D721Med (cell line): ENCODE measurements around the gene PSMF1.

Experiments used
- DNase-seq: peaks from one replicate; pipeline ENCODE4 v3.0.0; 2011; ENCODE audit warnings: low spot score; ENCODE audit not compliant: insufficient read length
- FAIRE-seq: peaks from 2 replicates; lab custom pipeline; 2011; peaks lifted over from hg19 to GRCh38; lab: Jason Lieb, UNC
- TF ChIP-seq, protein P1 (sequence below): IDR thresholded peaks from 2 replicates; pipeline ENCODE4 v1.5.1; 2012; ENCODE audit warnings: mild to moderate bottlenecking, control low read depth; ENCODE audit not compliant: insufficient read depth; ENCODE audit errors: missing control alignments

Gene PSMF1

GRCh38 chr20:1130058-1130694, 11.8 kb downstream of the PSMF1 start:
- FAIRE-seq (no peak), DNase-seq (no peak)
- TF ChIP-seq, protein P1, sequence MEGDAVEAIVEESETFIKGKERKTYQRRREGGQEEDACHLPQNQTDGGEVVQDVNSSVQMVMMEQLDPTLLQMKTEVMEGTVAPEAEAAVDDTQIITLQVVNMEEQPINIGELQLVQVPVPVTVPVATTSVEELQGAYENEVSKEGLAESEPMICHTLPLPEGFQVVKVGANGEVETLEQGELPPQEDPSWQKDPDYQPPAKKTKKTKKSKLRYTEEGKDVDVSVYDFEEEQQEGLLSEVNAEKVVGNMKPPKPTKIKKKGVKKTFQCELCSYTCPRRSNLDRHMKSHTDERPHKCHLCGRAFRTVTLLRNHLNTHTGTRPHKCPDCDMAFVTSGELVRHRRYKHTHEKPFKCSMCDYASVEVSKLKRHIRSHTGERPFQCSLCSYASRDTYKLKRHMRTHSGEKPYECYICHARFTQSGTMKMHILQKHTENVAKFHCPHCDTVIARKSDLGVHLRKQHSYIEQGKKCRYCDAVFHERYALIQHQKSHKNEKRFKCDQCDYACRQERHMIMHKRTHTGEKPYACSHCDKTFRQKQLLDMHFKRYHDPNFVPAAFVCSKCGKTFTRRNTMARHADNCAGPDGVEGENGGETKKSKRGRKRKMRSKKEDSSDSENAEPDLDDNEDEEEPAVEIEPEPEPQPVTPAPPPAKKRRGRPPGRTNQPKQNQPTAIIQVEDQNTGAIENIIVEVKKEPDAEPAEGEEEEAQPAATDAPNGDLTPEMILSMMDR, result no peak

GRCh38 chr20:1130847-1131246, 12.4 kb downstream of the PSMF1 start:
- TF ChIP-seq, protein P1, result no peak
- DNase-seq (no peak), FAIRE-seq (no peak)

GRCh38 chr20:1131354-1131753, 13.0 kb downstream of the PSMF1 start:
- no peak for DNase-seq
- no peak for FAIRE-seq
- TF ChIP-seq, protein P1, result no peak

DNA sequence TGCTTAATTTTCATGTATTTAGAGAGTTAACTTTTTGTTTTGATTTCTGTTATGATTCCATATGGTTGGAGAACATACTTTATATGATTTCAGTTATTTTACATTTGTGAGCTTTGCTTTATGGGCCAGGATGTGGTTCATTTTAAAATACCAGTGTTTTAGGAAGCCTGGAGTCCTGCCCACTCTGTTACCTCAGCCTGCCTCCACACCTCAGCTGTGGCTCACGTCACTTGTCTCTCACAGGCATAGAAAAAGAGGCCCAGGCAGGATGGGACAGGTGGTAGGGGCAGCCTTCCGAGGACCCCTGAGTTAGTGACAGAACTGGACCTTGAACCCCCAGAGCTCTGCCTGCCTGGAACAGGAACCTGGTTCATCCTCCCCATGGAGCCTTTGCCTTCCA, 16.0 kb downstream of the PSMF1 start:
- FAIRE-seq (no peak), DNase-seq (no peak)
- TF ChIP-seq, protein P1, result no peak

DNA sequence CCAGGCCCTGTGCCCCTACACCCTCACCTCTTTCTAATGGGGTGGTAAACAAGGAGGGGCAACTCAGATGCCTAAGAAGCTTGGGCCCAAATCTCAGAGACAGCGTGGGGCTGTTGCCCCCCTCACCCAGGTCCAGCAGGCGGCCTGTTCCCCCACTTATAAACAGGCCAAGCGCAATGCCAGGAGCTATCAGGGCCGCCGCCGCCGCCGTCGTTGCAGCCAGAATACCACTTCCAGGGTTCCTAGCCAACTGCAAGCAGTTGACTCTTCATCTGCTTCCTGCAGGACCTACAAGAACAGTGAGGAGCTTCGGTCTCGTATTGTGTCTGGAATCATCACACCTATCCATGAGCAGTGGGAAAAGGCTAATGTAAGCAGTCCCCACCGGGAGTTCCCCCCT, 16.4 kb downstream of the PSMF1 start:
- FAIRE-seq (no peak), DNase-seq (no peak)
- TF ChIP-seq, protein P1, result no peak

DNA sequence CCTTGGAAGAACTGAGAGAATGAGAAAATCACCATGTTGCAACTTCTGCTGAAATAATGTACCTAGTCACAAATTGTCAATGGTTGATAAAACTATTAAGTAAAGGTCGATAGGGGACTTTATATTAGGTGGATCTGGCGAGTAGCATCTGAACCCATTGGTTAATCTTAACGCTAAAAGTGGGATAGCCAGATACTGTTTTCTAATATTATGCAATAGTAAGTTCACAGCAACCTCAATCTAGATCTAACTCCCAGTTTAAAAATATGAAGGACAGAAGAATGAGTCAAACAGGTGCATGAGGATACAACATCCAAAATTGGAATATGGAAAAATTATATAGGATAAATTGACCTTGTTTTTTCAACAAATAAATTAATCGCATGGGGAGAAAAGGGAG, 18.8 kb downstream of the PSMF1 start:
- TF ChIP-seq, protein P1, result no peak
- FAIRE-seq, result no peak
- no peak for DNase-seq

DNA sequence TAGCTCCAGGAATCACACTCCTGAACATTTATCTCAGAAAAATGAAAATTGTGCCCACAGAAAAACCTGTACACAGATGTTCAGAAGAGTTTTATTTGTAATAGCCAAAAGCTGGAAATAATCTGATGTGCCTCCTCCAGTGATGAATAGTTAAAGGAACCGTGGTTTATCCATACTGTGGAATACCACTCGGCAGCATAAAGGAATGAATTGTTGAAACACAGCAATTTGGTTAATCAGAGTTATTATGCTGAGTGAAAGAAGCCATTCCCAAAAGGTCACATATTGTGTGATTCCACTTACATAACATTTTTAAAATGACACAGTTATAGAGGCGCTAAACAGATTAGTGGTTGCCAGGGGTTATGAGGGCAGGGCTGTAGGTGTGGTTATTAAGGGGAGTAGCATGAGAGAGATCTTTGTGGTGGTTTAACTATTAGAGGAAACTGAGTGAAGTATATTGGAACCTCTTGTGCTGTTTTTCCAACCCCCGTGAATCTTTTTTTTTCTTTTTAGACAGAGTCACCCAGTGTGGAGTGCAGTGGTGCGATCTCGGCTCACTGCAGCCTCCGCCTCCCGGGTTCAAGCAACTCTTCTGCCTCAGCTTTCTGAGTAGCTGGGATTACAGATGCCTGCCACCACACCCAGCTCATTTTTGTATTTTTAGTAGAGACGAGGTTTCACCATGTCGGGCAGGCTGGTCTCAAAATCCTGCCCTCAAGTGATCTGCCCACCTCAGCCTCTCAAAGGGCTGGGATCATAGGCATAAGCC, 26.2 kb downstream of the PSMF1 start:
- TF ChIP-seq, protein P1, result no peak
- FAIRE-seq (no peak), DNase-seq (no peak)
